NCI-H526 (cell line): ENCODE results near the gene PLSCR3.
A peak's percentile ranks its signal among the peaks of the same experiment; 100 is the strongest.

ENCODE experiments used
- DNase-seq, 2 experiments: peaks; one replicate each; lab custom pipeline; 2025; lab: John Stamatoyannopoulos, UW

Gene PLSCR3

GRCh38 chr17:7394452-7395191, at the start of gene PLSCR3:
Gene PLSCR3 (minus strand): TSS chr17:7394525. CDS start chr17:7394110, 415 bp downstream.
- DNase-seq: peak; percentile 65 to 82

- no peak for DNase-seq
Measured at GRCh38 chr17:7443499-7444485, 49.5 kb upstream of the PLSCR3 start.

- no peak for DNase-seq
Measured at GRCh38 chr17:7442142-7442541, 47.8 kb upstream of the PLSCR3 start.

GRCh38 chr17:7441266-7441665, 46.9 kb upstream of the PLSCR3 start:
- no peak for DNase-seq

- DNase-seq: peak; percentile 42 to 59
Measured at GRCh38 chr17:7440834-7441195, 46.5 kb upstream of the PLSCR3 start.

- DNase-seq: peak in 1 of 2 experiments; percentile 63
Measured at GRCh38 chr17:7440113-7440833, 45.9 kb upstream of the PLSCR3 start.

- DNase-seq: no peak
Measured at GRCh38 chr17:7439462-7440112, 45.3 kb upstream of the PLSCR3 start, which contains the start of gene FGF11. Gene FGF11 (plus strand): TSS chr17:7439512. CDS start chr17:7439621, 109 bp downstream.

- no peak for DNase-seq
Measured at GRCh38 chr17:7438656-7439460, 44.5 kb upstream of the PLSCR3 start.

- peak in 1 of 2 experiments; percentile 51 for DNase-seq
Measured at GRCh38 chr17:7437950-7438614, 43.8 kb upstream of the PLSCR3 start.

GRCh38 chr17:7437369-7437863, 43.1 kb upstream of the PLSCR3 start:
- no peak for DNase-seq

GRCh38 chr17:7436556-7437368, 42.4 kb upstream of the PLSCR3 start:
- peak in 1 of 2 experiments; percentile 89 for DNase-seq

- peak in 1 of 2 experiments; percentile 58 for DNase-seq
Measured at GRCh38 chr17:7435676-7436555, 41.6 kb upstream of the PLSCR3 start.

- no peak for DNase-seq
Measured at GRCh38 chr17:7432296-7432695, 38.0 kb upstream of the PLSCR3 start.

GRCh38 chr17:7431231-7431630, 36.9 kb upstream of the PLSCR3 start:
- no peak for DNase-seq

- no peak for DNase-seq
Measured at GRCh38 chr17:7429722-7430121, 35.4 kb upstream of the PLSCR3 start.

- no peak for DNase-seq
Measured at GRCh38 chr17:7428557-7428956, 34.2 kb upstream of the PLSCR3 start, which contains the start of gene SPEM3. Gene SPEM3 (plus strand): TSS chr17:7428857. CDS start chr17:7428903, 46 bp downstream.

- no peak for DNase-seq
Measured at GRCh38 chr17:7427549-7427948, 33.2 kb upstream of the PLSCR3 start.
